Ovary (tissue), 9 donors: ENCODE measurements around the gene TTLL6. TPM values are rescaled to one million over a fixed set of nuclear protein-coding genes. Genes with fewer than 3 reads are reported as not detected.
"Not testable (repeated sequence)": the region's sequence is repeated elsewhere in the genome, so short reads cannot be mapped to it uniquely, and the experiment has no call there.

ENCODE experiments used
- DNase-seq, 5 donors: peaks; one replicate each; pipeline ENCODE4 v3.0.0-alpha.2; 2019 to 2020
- H3K27ac ChIP-seq, 2 donors: fragments of 200-600 bp; one replicate each; pipeline versions ENCODE4 v1.5.1 to v1.8.0; 2019 to 2022
- H3K27me3 ChIP-seq: fragments of 200-600 bp; one replicate; pipeline ENCODE4 v1.8.0; 2022
- H3K36me3 ChIP-seq: fragments of 200-600 bp; sonication (generic); one replicate; pipeline ENCODE4 v1.5.1; 2019
- H3K4me1 ChIP-seq: one replicate; pipeline ENCODE4 v1.8.1; 2013; ENCODE audit warnings: mild to moderate bottlenecking, moderate library complexity; ENCODE audit not compliant: insufficient read depth
- H3K4me3 ChIP-seq: fragments of 200-600 bp; sonication (generic); one replicate; pipeline ENCODE4 v1.5.1; 2017
- H3K9me3 ChIP-seq, 2 donors: fragments of 200-600 bp in 1 of 2; sonication (generic) in 1 of 2; one replicate each; pipeline versions ENCODE4 v1.5.1 to v1.8.1; 2013 to 2019; ENCODE audit warnings: mild to moderate bottlenecking in 1 of 2, moderate library complexity in 1 of 2
- CTCF ChIP-seq, 3 donors: fragments of 450-650 bp in 2 of 3; fragments of 200-600 bp in 1 of 3; IDR thresholded peaks; one replicate each; pipeline versions ENCODE4 v1.5.1 to v1.8.0; 2016 to 2022; ENCODE audit warnings: antibody characterized with exemption in 3 of 3, mild to moderate bottlenecking in 1 of 3
- EP300 ChIP-seq: sonication (generic); formaldehyde crosslinking; IDR thresholded peaks from one replicate; pipeline ENCODE4 v1.6.1; 2017; ENCODE audit warnings: antibody characterized with exemption
- POLR2A ChIP-seq: fragments of 450-650 bp; IDR thresholded peaks from one replicate; pipeline ENCODE4 v1.6.1; 2017; ENCODE audit warnings: antibody characterized with exemption, mild to moderate bottlenecking, moderate library complexity
- whole genome bisulfite sequencing, 3 donors: extraction: QIAGEN DNeasy Blood & Tissue Kit in 1 of 3; methylation state at CpG; one replicate each; pipeline versions ENCODE4 v1.1.5 to v1.1.7; 2013 to 2017; 5-methylcytosine and 5-hydroxymethylcytosine counted together
- intact Hi-C, 4 donors: fragments of 100-400 bp; cut with DNase I; formaldehyde crosslinking; loops; one replicate each; pipeline versions ENCODE4 v1.11.0 to v1.15.1; 2022 to 2023
- polyA plus RNA-seq, 2 donors: library from polyadenylated mRNA; stranded (reverse); fragments of 200-250 nt in 1 of 2; fragments of 350-450 nt in 1 of 2; fragmentation: Illumina TruSeq in 1 of 2; extraction: RNeasy Lipid Tissue Mini Kit (QIAGEN cat#74804) in 1 of 2; gene quantifications; one replicate each; pipeline ENCODE4 v1.2.3, GENCODE V29; 2013 to 2014
- total RNA-seq, 7 donors: library from RNA; depleted of rRNA in 2 of 7; stranded (reverse); fragments of >200 nt in 2 of 7; fragmentation: NEBNext Ultra II Directional in 3 of 7; extraction: Animal tissue kit (Norgen Biotek cat#: 25700) in 3 of 7; gene quantifications; one replicate each; pipeline versions ENCODE4 v1.1.0 to v1.2.4, GENCODE V29; 2016 to 2023
- donor health status: DM: no; HTN: no; CAD: no; lungs with moderate emphysema.
- donor health status: DM: no; HTN: no; CAD: no.
- donor health status: Bipolar disorder and iron deficiency.
- donor health status: DM: yes; HTN: yes; CAD: no.
- donor health status: DM: no; HTN: no; CAD: no.
- donor health status: DM: yes; HTN: yes; CAD: no.

Gene TTLL6
- total and polyA plus RNA-seq, 9 donors, result 0.06 to 3.8 (median 0.44) TPM; not detected in 3

- TF ChIP-seq EP300 (no peak), CTCF (IDR thresholded peaks at IDR 0.05) (peak in 1 of 3 donors; percentile 46), POLR2A (peak; percentile 94)
- H3K27me3 ChIP-seq, result no peaks in the 10 kb centered on the region
- no peaks in the 10 kb centered on the region for H3K36me3 ChIP-seq
- DNase-seq, result peak; percentile 91 to 95 (median 93)
- peak within 1 kb of the TSS; percentile 82 to 93 for H3K27ac ChIP-seq
- 0 to 1% (median 1%) methylated on average over 47 to 48 of the region's 48 CpGs for WGBS, 3 donors
- H3K4me3 ChIP-seq, result peak within 1 kb of the TSS; percentile 91
- H3K9me3 ChIP-seq, result no peaks in the 10 kb centered on the region
- H3K4me1 ChIP-seq, result peaks cover 12% of the 10 kb centered on the region
- intact Hi-C loops, result no loop called here
These were observed 14.0 kb upstream of the TTLL6 start, which contains the start of gene CALCOCO2 for GRCh38 chr17:48830840-48831548. CALCOCO2 (plus strand) TSS chr17:48831035; CDS start chr17:48841708, 10,673 bp downstream.

- DNase-seq, result no peak
- whole genome bisulfite sequencing, 3 donors, result 45 to 56% (median 50%) methylated on average over 11 of the region's 11 CpGs
- intact Hi-C loops, result no loop called here
These were observed 8.7 kb upstream of the TTLL6 start for GRCh38 chr17:48825446-48826381.

DNA sequence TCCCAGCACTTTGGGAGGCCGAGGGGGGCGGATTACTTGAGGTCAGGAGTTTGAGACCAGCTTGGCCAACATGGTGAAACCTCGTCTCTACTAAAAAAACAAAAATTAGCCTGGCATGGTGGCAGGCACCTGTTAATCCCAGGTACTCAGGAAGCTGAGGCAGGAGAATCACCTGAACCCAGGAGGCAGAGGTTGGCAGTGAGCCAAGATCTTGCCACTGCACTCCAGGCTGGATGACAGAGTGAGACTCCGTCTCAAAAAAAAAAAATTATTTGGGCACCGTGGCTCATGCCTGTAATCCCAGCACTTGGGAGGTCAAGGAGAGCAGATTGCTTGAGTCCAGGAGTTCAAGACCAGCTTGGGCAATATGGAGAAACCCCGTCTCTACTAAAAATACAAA lies 3.9 kb upstream of the TTLL6 start:
- H3K9me3 ChIP-seq, H3K27ac ChIP-seq, intact Hi-C loops, H3K4me3 ChIP-seq, H3K4me1 ChIP-seq, DNase-seq, H3K27me3 ChIP-seq, H3K36me3 ChIP-seq: not testable (repeated sequence)
- 71 to 80% (median 72%) methylated on average over 6 of the region's 6 CpGs for WGBS, 3 donors

More at GRCh38 chr17:48825446-48826381, 8.7 kb upstream of the TTLL6 start:
- Histone ChIP-seq H3K4me3 (no peak overlapping the region), H3K27me3 (no peaks in the 10 kb centered on the region), H3K36me3 (no peaks in the 10 kb centered on the region), H3K4me1 (peaks cover 3% of the 10 kb centered on the region), H3K9me3 (no peaks in the 10 kb centered on the region), H3K27ac (no peak overlapping the region)
- TF ChIP-seq CTCF (IDR thresholded peaks at IDR 0.05), result no peak
- no peak for TF ChIP-seq EP300
- TF ChIP-seq POLR2A, result no peak

- TF ChIP-seq CTCF (IDR thresholded peaks at IDR 0.05), result no peak
- no peak for TF ChIP-seq EP300
- TF ChIP-seq POLR2A, result no peak
- Histone ChIP-seq H3K36me3 (no peaks in the 10 kb centered on the region), H3K4me3 (no peak overlapping the region), H3K9me3 (no peaks in the 10 kb centered on the region), H3K4me1 (peaks cover 6% of the 10 kb centered on the region), H3K27me3 (no peaks in the 10 kb centered on the region), H3K27ac (no peak overlapping the region)
- 65 to 81% (median 80%) methylated on average over 11 of the region's 11 CpGs for WGBS, 3 donors
- intact Hi-C loops, result loop anchor here in 2 of 4 donors (5.0 kb wide), 1 partner anchor 58 kb away; no protein-coding TSS in a partner anchor
- DNase-seq, result no peak
These were observed 2.4 kb upstream of the TTLL6 start for GRCh38 chr17:48819466-48819865.
